ENCODE results near the gene MRPL39. TPM values are rescaled to one million over a fixed set of nuclear protein-coding genes. Genes with fewer than 3 reads are reported as not detected.

Gene MRPL39
- total RNA-seq, 2 donors from 2014 or later = 43.2 to 46.3 TPM

DNA sequence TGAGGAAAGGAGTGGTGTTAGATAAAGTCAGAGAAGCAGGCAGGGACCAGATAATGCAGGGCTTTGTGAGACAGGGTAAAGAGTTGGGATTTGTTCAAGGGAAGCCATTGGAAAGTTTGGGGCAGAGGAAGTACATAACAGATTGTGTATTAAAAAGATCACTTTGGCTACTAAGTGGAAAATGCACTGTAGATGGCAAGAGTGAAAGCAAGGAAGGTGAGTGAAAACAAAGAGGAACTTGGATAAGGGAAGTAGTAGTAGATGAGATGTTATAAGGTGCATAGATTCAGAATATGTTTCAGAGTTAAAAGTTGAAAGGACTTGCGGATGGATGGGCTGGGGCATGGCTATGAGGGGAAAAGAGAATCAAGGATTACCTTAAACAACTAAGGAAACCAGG lies 17.4 kb downstream of the MRPL39 start:
- H3K27ac Mint-ChIP-seq = no peak overlapping the region
- peaks cover 61% of the 10 kb centered on the region for H3K36me3 Mint-ChIP-seq (ENCODE audit: low read depth)
- Histone ChIP-seq H3K4me1 (ENCODE audit: control insufficient read depth, insufficient read depth, low read length) (no peaks in the 10 kb centered on the region), H3K9me3 (ENCODE audit: control insufficient read depth, low read length) (no peaks in the 10 kb centered on the region), H3K9ac (ENCODE audit: extremely low read depth, low read length, poor library complexity, severe bottlenecking) (no peak overlapping the region), H3K4me3 (ENCODE audit: low read length) (no peak overlapping the region), H3K36me3 (ENCODE audit: control insufficient read depth, insufficient read depth, low read length) (peaks cover 76% of the 10 kb centered on the region), H3K27ac (ENCODE audit: low read depth, low read length) (no peak overlapping the region), H3K27me3 (ENCODE audit: control insufficient read depth, insufficient read depth, low read length, poor library complexity, severe bottlenecking) (no peaks in the 10 kb centered on the region)
- no peaks in the 10 kb centered on the region for H3K4me1 Mint-ChIP-seq
- WGBS, 2 experiments (ENCODE audit: insufficient coverage in 1 of 2, insufficient read length in 1 of 2) = 100% methylated on average over 1 of the region's 1 CpG
- TF ChIP-seq, protein P1, sequence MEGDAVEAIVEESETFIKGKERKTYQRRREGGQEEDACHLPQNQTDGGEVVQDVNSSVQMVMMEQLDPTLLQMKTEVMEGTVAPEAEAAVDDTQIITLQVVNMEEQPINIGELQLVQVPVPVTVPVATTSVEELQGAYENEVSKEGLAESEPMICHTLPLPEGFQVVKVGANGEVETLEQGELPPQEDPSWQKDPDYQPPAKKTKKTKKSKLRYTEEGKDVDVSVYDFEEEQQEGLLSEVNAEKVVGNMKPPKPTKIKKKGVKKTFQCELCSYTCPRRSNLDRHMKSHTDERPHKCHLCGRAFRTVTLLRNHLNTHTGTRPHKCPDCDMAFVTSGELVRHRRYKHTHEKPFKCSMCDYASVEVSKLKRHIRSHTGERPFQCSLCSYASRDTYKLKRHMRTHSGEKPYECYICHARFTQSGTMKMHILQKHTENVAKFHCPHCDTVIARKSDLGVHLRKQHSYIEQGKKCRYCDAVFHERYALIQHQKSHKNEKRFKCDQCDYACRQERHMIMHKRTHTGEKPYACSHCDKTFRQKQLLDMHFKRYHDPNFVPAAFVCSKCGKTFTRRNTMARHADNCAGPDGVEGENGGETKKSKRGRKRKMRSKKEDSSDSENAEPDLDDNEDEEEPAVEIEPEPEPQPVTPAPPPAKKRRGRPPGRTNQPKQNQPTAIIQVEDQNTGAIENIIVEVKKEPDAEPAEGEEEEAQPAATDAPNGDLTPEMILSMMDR (conservative IDR thresholded peaks at IDR 0.05) = no peak
- H3K27me3 Mint-ChIP-seq (ENCODE audit: insufficient read depth) = no peaks in the 10 kb centered on the region
- DNase-seq = no peak
- H3K4me3 Mint-ChIP-seq = no peak overlapping the region
- no peaks in the 10 kb centered on the region for H3K9me3 Mint-ChIP-seq

DNA sequence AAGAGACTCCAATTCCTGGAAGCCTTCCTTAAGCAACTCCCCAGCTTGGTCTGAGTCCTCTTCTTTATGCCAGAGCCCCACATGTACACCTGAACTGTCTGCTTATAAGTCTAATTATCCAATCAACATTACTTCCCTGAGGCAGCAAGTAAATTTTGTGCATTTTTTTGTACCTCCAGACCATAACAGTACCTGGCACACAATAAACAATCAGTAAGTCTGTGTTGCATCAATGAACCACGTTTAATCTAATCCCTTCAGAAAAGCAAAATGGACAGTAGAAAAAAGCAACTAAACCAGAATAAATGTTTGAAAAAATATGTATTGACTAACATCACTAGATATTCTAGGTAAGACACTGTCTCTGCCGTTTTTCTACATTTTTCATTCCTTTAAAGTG lies 20.5 kb downstream of the MRPL39 start:
- 91 to 100% methylated on average over 2 of the region's 2 CpGs for WGBS, 2 experiments (ENCODE audit: insufficient coverage in 1 of 2, insufficient read length in 1 of 2)
- Mint-ChIP-seq H3K4me1 (no peaks in the 10 kb centered on the region), H3K27me3 (ENCODE audit: insufficient read depth) (no peaks in the 10 kb centered on the region), H3K4me3 (no peak overlapping the region), H3K9me3 (no peaks in the 10 kb centered on the region), H3K36me3 (ENCODE audit: low read depth) (peaks cover 40% of the 10 kb centered on the region), H3K27ac (no peak overlapping the region)
- Histone ChIP-seq H3K27ac (ENCODE audit: low read depth, low read length) (no peak overlapping the region), H3K4me3 (ENCODE audit: low read length) (no peak overlapping the region), H3K27me3 (ENCODE audit: control insufficient read depth, insufficient read depth, low read length, poor library complexity, severe bottlenecking) (no peaks in the 10 kb centered on the region), H3K4me1 (ENCODE audit: control insufficient read depth, insufficient read depth, low read length) (no peaks in the 10 kb centered on the region), H3K36me3 (ENCODE audit: control insufficient read depth, insufficient read depth, low read length) (peaks cover 54% of the 10 kb centered on the region), H3K9me3 (ENCODE audit: control insufficient read depth, low read length) (no peaks in the 10 kb centered on the region), H3K9ac (ENCODE audit: extremely low read depth, low read length, poor library complexity, severe bottlenecking) (no peak overlapping the region)
- DNase-seq = no peak
- TF ChIP-seq, protein P1 (conservative IDR thresholded peaks at IDR 0.05) = no peak

DNA sequence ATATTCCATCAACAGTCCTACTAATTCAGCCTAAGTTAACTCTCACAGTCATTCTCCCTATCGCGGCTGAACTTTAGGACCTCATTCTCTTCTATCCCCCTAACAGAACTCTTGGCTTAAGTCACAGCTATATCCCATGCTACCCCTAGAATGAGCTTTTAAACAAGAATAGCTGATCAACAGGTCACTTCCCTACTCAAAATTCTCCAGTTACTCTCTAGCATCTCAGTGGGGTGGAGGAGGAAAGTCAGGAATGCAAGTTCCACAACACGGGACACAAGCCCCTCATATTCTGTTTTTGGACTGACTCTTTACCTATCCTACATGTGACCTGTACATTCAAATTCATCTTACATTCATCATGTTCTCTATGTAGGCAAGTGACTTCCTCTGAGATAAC lies 21.0 kb downstream of the MRPL39 start:
- no peaks in the 10 kb centered on the region for H3K27me3 ChIP-seq (ENCODE audit: control insufficient read depth, insufficient read depth, low read length, poor library complexity, severe bottlenecking)
- H3K9me3 ChIP-seq (ENCODE audit: control insufficient read depth, low read length) = no peaks in the 10 kb centered on the region
- Mint-ChIP-seq H3K4me1 (no peaks in the 10 kb centered on the region), H3K4me3 (no peak overlapping the region), H3K27ac (no peak overlapping the region), H3K9me3 (no peaks in the 10 kb centered on the region), H3K27me3 (ENCODE audit: insufficient read depth) (no peaks in the 10 kb centered on the region), H3K36me3 (ENCODE audit: low read depth) (peaks cover 35% of the 10 kb centered on the region)
- WGBS, 2 experiments (ENCODE audit: insufficient coverage in 1 of 2, insufficient read length in 1 of 2) = 90 to 97% methylated on average over 3 of the region's 3 CpGs
- H3K4me3 ChIP-seq (ENCODE audit: low read length) = no peak overlapping the region
- no peak for DNase-seq
- TF ChIP-seq, protein P1 (conservative IDR thresholded peaks at IDR 0.05) = no peak
- H3K4me1 ChIP-seq (ENCODE audit: control insufficient read depth, insufficient read depth, low read length) = no peaks in the 10 kb centered on the region
- H3K36me3 ChIP-seq (ENCODE audit: control insufficient read depth, insufficient read depth, low read length) = peaks cover 49% of the 10 kb centered on the region
- H3K27ac ChIP-seq (ENCODE audit: low read depth, low read length) = no peak overlapping the region
- H3K9ac ChIP-seq (ENCODE audit: extremely low read depth, low read length, poor library complexity, severe bottlenecking) = no peak overlapping the region
